ENCODE measurements around the gene NME1. TPM values are rescaled to one million over a fixed set of nuclear protein-coding genes. Genes with fewer than 3 reads are reported as not detected.

Gene NME1
- total and polyA plus RNA-seq, 9 of the 15 experiments (the other 6 are each of a cell fraction or from before 2014, with no cell fraction given), result 449 to 1,588 (median 604) TPM

DNA sequence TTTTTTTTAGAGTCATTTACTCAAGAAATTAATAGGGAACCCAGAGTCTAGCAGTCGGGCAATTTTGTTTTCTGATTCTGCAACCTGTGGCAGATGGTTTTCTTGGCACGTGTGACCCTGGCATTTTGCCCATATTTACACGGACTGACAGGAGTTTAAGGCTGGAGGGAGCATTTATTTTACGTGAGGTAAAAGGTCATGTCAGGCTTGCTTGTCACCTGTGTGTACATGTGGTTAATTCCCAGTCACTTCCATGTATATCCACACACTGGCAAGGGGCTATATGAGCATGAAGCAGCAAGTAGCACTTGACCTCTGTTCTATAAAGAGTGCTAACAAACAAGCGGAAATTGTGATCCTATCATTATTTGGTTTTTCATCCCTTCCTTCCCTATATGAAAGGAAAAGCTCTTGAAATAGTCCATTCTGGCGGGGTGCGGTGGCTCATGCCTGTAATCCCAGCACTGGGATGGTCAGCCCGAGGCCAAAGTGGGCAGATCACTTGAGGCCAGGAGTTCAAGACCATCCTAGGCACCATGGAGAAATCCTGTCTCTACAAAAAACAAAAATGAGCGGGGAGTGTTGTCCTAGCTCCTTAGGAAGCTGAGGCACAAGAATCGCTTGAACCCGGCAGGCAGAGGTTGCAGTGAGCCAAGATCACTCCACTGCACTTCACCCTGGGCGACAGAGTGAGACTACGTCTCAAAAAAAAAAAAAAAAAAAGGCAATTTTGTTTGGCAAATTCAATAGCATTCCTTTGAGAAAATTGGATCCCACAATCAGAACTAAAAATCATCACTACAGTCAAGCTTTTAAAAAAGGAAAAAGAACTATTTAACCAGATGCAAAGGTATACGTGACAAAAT is 34.8 kb upstream of the NME1 start (continued):
- TF ChIP-seq NR2C1 (IDR thresholded peaks at IDR 0.05), result peak; percentile 59
- TF ChIP-seq NR2C1 (tag; IDR thresholded peaks at IDR 0.05), result peak; percentile 45; the same call in 1 of the 2 replicates
- no peak for TF ChIP-seq ZNF311 (CRISPR knock-in tag; IDR thresholded peaks at IDR 0.05)
- TF ChIP-seq, protein P1, sequence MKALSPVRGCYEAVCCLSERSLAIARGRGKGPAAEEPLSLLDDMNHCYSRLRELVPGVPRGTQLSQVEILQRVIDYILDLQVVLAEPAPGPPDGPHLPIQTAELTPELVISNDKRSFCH (CRISPR knock-in tag; IDR thresholded peaks at IDR 0.05), result no peak
- TF ChIP-seq, protein P1 (tag; IDR thresholded peaks at IDR 0.05), result no peak
- TF ChIP-seq NR2C2 (CRISPR knock-in tag; IDR thresholded peaks at IDR 0.05), result no peak
- peak; percentile 54 for TF ChIP-seq NR2C2 (tag; IDR thresholded peaks at IDR 0.05)
- TF ChIP-seq NCOA4 (IDR thresholded peaks at IDR 0.05; ENCODE audit: partially characterized antibody), result no peak
- TF ChIP-seq ZFP30 (CRISPR knock-in tag; IDR thresholded peaks at IDR 0.05; ENCODE audit: borderline replicate concordance), result no peak
- no peak for TF ChIP-seq NRF1 (conservative IDR thresholded peaks at IDR 0.05 in 1 of 2, IDR thresholded peaks at IDR 0.05 in 1 of 2)
- peak in 1 of 2 experiments; percentile 45; a peak in 1 of 4 replicates for TF ChIP-seq HDAC1 (IDR thresholded peaks at IDR 0.05)
- TF ChIP-seq ILK (tag; IDR thresholded peaks at IDR 0.05; ENCODE audit: borderline replicate concordance, low read depth), result no peak
- TF ChIP-seq, protein P2, sequence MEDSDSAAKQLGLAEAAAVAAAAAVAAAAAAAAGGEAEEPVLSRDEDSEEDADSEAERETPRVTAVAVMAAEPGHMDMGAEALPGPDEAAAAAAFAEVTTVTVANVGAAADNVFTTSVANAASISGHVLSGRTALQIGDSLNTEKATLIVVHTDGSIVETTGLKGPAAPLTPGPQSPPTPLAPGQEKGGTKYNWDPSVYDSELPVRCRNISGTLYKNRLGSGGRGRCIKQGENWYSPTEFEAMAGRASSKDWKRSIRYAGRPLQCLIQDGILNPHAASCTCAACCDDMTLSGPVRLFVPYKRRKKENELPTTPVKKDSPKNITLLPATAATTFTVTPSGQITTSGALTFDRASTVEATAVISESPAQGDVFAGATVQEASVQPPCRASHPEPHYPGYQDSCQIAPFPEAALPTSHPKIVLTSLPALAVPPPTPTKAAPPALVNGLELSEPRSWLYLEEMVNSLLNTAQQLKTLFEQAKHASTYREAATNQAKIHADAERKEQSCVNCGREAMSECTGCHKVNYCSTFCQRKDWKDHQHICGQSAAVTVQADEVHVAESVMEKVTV (CRISPR knock-in tag; IDR thresholded peaks at IDR 0.05), result no peak
- TF ChIP-seq NFIC (IDR thresholded peaks at IDR 0.05), result peak; percentile 94

Data from K562 (cell line).